K562 (cell line): ENCODE results near the gene KSR2. TPM values are rescaled to one million over a fixed set of nuclear protein-coding genes. Genes with fewer than 3 reads are reported as not detected.

Source experiments
- ATF7 ChIP-seq: fragments of 450-650 bp; IDR thresholded peaks from 2 replicates; pipeline ENCODE4 v1.7.1; 2014; ENCODE audit warnings: mild to moderate bottlenecking, moderate library complexity
- DDX20 ChIP-seq: fragments of 450-650 bp; IDR thresholded peaks from 2 replicates; pipeline ENCODE4 v1.6.1; 2016; ENCODE audit warnings: missing genetic modification characterization, low read depth, mild to moderate bottlenecking, missing compliant biosample characterization, moderate library complexity
- EHMT2 ChIP-seq: fragments of 450-650 bp; IDR thresholded peaks from 2 replicates; pipeline ENCODE4 v1.6.1; 2018; ENCODE audit warnings: antibody characterized with exemption
- FUS ChIP-seq: fragments of 200-400 bp; formaldehyde crosslinking; optimal IDR thresholded peaks from 2 replicates; pipeline ENCODE3; 2017; ENCODE audit warnings: low read depth, low read length
- ILF3 ChIP-seq: fragments of 450-650 bp; IDR thresholded peaks from 2 replicates; pipeline ENCODE4 v1.6.1; 2018; ENCODE audit warnings: antibody characterized with exemption, mild to moderate bottlenecking, moderate library complexity, borderline replicate concordance
- ILK ChIP-seq: fragments of 450-650 bp; IDR thresholded peaks from 2 replicates; pipeline ENCODE4 v1.6.1; 2016; ENCODE audit warnings: missing genetic modification characterization, low read depth, mild to moderate bottlenecking, missing compliant biosample characterization, moderate library complexity, borderline replicate concordance
- KLF10 ChIP-seq: fragments of 250-450 bp; sonication (Bioruptor Pico); IDR thresholded peaks from 2 replicates; pipeline ENCODE4 v1.6.1; 2021; ENCODE audit warnings: matching md5 sums
- MAX ChIP-seq: sonication (generic); formaldehyde crosslinking; IDR thresholded peaks from 2 replicates; pipeline ENCODE4 v1.9.0; 2022; ENCODE audit warnings: mild to moderate bottlenecking, missing genetic modification reagents
- MTF1 ChIP-seq: fragments of 250-450 bp; sonication (Bioruptor Pico); IDR thresholded peaks from 2 replicates; pipeline ENCODE4 v1.9.0; 2021; ENCODE audit warnings: moderate library complexity, mild to moderate bottlenecking, inconsistent platforms, borderline replicate concordance
- MYC ChIP-seq, 2 experiments: fragments of 250-450 bp in 1 of 2; sonication (Bioruptor Pico) in 1 of 2; IDR thresholded peaks; 2 replicates each; pipeline versions ENCODE4 v1.5.1 to v1.6.1; 2012 to 2021; ENCODE audit warnings: low read depth in 2 of 2, borderline replicate concordance in 1 of 2, improper control_type of control experiment in 1 of 2, low read length in 1 of 2, mild to moderate bottlenecking in 1 of 2, moderate library complexity in 1 of 2
- NCOA4 ChIP-seq: fragments of 450-650 bp; IDR thresholded peaks from 2 replicates; pipeline ENCODE4 v1.6.1; 2018; ENCODE audit warnings: mild to moderate bottlenecking; ENCODE audit not compliant: partially characterized antibody
- NFYB ChIP-seq: IDR thresholded peaks from 2 replicates; pipeline ENCODE4 v1.6.1; 2011; ENCODE audit warnings: mild to moderate bottlenecking, moderate library complexity; ENCODE audit not compliant: insufficient read length; ENCODE audit errors: extremely low read depth
- SMARCB1 ChIP-seq: IDR thresholded peaks from 2 replicates; pipeline ENCODE4 v1.6.1; 2011; ENCODE audit warnings: improper control_type of control experiment, low read depth; ENCODE audit not compliant: insufficient read length
- SMC3 ChIP-seq: conservative IDR thresholded peaks from 2 replicates; pipeline ENCODE4 v1.6.1; 2011; ENCODE audit warnings: low read depth, low read length, improper control_type of control experiment; ENCODE audit not compliant: insufficient read depth
- ZNF124 ChIP-seq: sonication (generic); formaldehyde crosslinking; IDR thresholded peaks from 2 replicates; pipeline ENCODE4 v1.8.1; 2022; ENCODE audit warnings: missing genetic modification reagents
- ZNF23 ChIP-seq: fragments of 250-450 bp; sonication (Bioruptor Pico); IDR thresholded peaks from 2 replicates; pipeline ENCODE4 v1.4.0; 2020; ENCODE audit warnings: mild to moderate bottlenecking
- ZNF384 ChIP-seq: IDR thresholded peaks from 2 replicates; pipeline ENCODE4 v1.6.1; 2012; ENCODE audit warnings: low read depth, low read length, improper control_type of control experiment
- polyA plus RNA-seq, 8 experiments: library from polyadenylated mRNA; depleted of rRNA in 4 of 8; stranded (reverse) in 5 of 8; unstranded in 3 of 8; fragments of >200 nt; fragmentation: Nextera tagmentation in 2 of 8; fragmentation: Illumina TruSeq in 1 of 8; extraction: Ambion mirVana in 2 of 8; extraction: Trizol in 1 of 8; gene quantifications; 2 replicates each; pipeline versions ENCODE4 v1.2.1 to v1.2.3, GENCODE V29; 2011 to 2014; ENCODE audit warnings: inconsistent platforms in 1 of 8, missing spikeins in 1 of 8
- total RNA-seq, 7 experiments: library from RNA; depleted of rRNA in 6 of 7; stranded (reverse); fragments of >200 nt in 6 of 7; fragmentation: Illumina TruSeq in 2 of 7; extraction: Trizol in 2 of 7; gene quantifications; 2 replicates each; pipeline versions ENCODE4 v1.2.1 to v1.2.3, GENCODE V29; 2011 to 2021; ENCODE audit warnings: low replicate concordance in 1 of 7
- TF ChIP-seq, protein P1 (sequence below): fragments of 250-450 bp; sonication (Bioruptor Pico); IDR thresholded peaks from 2 replicates; pipeline ENCODE4 v1.9.0; 2021; ENCODE audit warnings: mild to moderate bottlenecking
- TF ChIP-seq, protein P2 (sequence below): fragments of 200-800 bp; sonication (Bioruptor generic); IDR thresholded peaks from 2 replicates; pipeline ENCODE4 v1.6.1; 2016; ENCODE audit warnings: missing genetic modification characterization, missing compliant biosample characterization
- TF ChIP-seq, protein P3 (sequence below): fragments of 250-450 bp; sonication (Bioruptor Pico); IDR thresholded peaks from 2 replicates; pipeline ENCODE4 v1.8.0; 2021; ENCODE audit warnings: moderate library complexity, mild to moderate bottlenecking, inconsistent platforms

KSR2 gene
- total and polyA plus RNA-seq, 9 of the 15 experiments (the other 6 are each of a cell fraction or from before 2014, with no cell fraction given), result not detected

DNA sequence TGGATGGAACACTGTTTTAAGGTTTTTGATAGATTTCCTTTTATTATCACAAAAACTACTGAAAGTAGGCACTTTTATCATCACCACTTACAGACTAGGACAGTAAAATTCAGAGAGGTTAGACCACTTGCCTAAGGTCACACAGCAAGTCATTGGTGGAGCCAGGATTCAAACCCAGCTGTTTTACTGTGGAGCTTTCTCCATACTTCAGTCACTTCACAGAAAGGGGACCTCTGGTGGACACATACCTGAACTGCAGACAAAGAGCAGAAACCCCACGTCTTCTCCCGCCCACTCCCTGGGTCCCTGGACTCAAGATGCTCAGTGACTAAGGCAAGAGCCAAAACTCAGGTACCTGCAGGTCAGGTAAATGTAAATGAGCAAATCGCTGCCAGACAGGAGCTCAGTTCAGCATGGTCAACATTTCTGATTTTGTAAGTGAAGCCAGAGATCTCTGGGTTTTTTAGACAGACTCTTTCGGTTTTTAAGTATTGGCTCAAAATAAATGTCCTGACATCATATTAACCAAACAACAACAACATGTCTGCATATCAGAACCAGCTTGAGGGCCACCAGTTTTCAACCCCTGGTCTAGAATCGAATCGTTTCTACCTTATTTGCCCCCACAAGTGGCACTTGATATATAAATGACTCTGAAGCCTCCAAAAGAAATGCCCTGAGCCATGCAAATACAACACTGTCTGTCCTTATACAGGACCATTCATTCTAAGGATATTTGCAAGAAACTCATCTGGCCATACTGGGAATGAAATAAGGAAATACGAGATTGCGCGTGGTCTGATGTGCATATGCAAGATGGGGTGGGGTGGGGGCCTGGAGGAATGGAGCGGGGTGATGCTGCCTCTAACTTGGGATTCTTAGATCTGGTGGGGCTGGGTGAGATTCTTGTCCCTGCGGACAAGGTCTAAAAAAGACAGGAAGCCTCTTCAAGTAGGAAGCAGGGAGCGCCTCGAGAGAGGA lies 110.9 kb downstream of the KSR2 start (continued):
- TF ChIP-seq, protein P1, sequence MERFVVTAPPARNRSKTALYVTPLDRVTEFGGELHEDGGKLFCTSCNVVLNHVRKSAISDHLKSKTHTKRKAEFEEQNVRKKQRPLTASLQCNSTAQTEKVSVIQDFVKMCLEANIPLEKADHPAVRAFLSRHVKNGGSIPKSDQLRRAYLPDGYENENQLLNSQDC (CRISPR knock-in tag), result no peak
- TF ChIP-seq, protein P2, sequence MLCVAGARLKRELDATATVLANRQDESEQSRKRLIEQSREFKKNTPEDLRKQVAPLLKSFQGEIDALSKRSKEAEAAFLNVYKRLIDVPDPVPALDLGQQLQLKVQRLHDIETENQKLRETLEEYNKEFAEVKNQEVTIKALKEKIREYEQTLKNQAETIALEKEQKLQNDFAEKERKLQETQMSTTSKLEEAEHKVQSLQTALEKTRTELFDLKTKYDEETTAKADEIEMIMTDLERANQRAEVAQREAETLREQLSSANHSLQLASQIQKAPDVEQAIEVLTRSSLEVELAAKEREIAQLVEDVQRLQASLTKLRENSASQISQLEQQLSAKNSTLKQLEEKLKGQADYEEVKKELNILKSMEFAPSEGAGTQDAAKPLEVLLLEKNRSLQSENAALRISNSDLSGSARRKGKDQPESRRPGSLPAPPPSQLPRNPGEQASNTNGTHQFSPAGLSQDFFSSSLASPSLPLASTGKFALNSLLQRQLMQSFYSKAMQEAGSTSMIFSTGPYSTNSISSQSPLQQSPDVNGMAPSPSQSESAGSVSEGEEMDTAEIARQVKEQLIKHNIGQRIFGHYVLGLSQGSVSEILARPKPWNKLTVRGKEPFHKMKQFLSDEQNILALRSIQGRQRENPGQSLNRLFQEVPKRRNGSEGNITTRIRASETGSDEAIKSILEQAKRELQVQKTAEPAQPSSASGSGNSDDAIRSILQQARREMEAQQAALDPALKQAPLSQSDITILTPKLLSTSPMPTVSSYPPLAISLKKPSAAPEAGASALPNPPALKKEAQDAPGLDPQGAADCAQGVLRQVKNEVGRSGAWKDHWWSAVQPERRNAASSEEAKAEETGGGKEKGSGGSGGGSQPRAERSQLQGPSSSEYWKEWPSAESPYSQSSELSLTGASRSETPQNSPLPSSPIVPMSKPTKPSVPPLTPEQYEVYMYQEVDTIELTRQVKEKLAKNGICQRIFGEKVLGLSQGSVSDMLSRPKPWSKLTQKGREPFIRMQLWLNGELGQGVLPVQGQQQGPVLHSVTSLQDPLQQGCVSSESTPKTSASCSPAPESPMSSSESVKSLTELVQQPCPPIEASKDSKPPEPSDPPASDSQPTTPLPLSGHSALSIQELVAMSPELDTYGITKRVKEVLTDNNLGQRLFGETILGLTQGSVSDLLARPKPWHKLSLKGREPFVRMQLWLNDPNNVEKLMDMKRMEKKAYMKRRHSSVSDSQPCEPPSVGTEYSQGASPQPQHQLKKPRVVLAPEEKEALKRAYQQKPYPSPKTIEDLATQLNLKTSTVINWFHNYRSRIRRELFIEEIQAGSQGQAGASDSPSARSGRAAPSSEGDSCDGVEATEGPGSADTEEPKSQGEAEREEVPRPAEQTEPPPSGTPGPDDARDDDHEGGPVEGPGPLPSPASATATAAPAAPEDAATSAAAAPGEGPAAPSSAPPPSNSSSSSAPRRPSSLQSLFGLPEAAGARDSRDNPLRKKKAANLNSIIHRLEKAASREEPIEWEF, result no peak
- TF ChIP-seq FUS (no peak), MTF1 (CRISPR knock-in tag) (no peak), ILF3 (no peak), SMARCB1 (no peak), ILK (no peak), DDX20 (tag) (no peak), MAX (CRISPR knock-in tag) (no peak), ZNF124 (CRISPR knock-in tag) (no peak), SMC3 (0 out of 2 replicates have a peak, but pooled peaks have one; percentile 14), NFYB (no peak), ZNF23 (CRISPR knock-in tag) (no peak), MYC (IDR thresholded peaks at IDR 0.05; ENCODE audit: low read depth, low read length) (no peak), MYC (CRISPR knock-in tag; IDR thresholded peaks at IDR 0.05; ENCODE audit: borderline replicate concordance, low read depth) (no peak), KLF10 (CRISPR knock-in tag) (no peak), EHMT2 (no peak), NCOA4 (no peak), ZNF384 (no peak), ATF7 (no peak)
- TF ChIP-seq, protein P3, sequence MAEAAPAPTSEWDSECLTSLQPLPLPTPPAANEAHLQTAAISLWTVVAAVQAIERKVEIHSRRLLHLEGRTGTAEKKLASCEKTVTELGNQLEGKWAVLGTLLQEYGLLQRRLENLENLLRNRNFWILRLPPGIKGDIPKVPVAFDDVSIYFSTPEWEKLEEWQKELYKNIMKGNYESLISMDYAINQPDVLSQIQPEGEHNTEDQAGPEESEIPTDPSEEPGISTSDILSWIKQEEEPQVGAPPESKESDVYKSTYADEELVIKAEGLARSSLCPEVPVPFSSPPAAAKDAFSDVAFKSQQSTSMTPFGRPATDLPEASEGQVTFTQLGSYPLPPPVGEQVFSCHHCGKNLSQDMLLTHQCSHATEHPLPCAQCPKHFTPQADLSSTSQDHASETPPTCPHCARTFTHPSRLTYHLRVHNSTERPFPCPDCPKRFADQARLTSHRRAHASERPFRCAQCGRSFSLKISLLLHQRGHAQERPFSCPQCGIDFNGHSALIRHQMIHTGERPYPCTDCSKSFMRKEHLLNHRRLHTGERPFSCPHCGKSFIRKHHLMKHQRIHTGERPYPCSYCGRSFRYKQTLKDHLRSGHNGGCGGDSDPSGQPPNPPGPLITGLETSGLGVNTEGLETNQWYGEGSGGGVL (CRISPR knock-in tag), result no peak
